Dermis blood vessel endothelial cell (primary cell): ENCODE measurements around the gene TMEM45B. TPM values are rescaled to one million over a fixed set of nuclear protein-coding genes. Genes with fewer than 3 reads are reported as not detected.
"Not testable (repeated sequence)": the region's sequence is repeated elsewhere in the genome, so short reads cannot be mapped to it uniquely, and the experiment has no call there.

Experiments used
- DNase-seq: peaks from one replicate; pipeline ENCODE4 v3.0.0; 2010
- total RNA-seq: library from RNA; depleted of rRNA; stranded (reverse); fragments of >200 nt; gene quantifications from 2 replicates; pipeline ENCODE4 v1.2.3, GENCODE V29; 2014

TMEM45B gene
- total RNA-seq, 1 donor from 2014 or later: 0.51 TPM

DNA sequence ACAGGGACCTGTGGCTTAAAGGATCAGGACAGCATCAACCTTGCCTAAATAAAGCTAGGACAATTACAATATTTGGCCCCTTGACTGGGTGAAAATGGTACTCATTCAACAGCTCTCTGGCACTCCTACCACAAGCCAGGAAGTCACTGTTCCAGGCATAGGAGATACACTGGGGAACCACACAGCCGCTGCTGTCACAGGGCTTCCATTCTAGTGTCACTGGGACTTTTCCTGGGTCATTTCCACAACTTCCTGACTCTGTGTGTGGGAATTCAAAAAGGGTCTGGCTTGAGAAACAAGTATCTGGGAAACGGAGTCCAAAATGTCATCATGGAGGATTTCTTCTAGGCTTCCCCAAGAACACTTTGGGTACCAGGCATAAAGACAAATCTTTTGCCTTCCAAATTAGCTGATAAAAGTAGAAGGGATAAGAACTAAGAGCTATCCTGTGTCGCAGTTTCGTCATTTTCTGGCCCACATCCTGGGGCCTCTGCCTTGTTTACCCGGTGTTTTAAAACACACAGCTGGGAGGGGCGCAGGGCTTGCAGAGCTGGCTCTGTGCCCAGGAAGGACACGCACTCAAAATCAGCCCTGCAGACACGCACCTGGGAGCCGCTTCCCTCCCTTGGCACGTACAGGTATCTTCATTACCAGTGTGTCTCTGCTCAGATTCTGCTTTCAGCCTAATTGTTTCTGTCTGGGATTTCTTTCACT lies 38.0 kb downstream of the TMEM45B start:
- DNase-seq: peak; percentile 55

DNA sequence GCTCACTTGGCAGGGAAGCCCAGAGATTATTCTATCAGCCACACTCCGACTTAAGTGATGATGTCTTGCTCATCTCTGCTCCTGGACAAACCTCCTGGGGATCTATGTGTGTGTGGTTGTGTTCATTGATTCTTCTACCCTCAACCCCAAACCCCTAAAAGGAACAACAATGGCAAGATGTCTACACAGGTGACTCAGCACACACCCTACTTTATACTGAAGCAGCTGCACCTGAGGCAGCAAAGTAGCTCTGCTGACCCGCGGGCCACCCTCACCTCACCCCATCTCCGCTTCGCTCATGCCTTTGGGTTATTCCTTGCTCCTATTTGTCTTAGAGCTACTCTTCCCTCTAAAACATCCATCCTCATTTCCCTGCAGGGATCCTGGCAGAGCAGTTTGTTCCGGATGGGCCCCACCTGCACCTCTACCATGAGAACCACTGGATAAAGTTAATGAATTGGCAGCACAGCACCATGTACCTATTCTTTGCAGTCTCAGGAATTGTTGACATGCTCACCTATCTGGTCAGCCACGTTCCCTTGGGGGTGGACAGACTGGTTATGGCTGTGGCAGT lies 38.7 kb downstream of the TMEM45B start:
- DNase-seq: no peak

- DNase-seq: no peak
These were observed 39.4 kb downstream of the TMEM45B start for GRCh38 chr11:129855086-129855485.

DNA sequence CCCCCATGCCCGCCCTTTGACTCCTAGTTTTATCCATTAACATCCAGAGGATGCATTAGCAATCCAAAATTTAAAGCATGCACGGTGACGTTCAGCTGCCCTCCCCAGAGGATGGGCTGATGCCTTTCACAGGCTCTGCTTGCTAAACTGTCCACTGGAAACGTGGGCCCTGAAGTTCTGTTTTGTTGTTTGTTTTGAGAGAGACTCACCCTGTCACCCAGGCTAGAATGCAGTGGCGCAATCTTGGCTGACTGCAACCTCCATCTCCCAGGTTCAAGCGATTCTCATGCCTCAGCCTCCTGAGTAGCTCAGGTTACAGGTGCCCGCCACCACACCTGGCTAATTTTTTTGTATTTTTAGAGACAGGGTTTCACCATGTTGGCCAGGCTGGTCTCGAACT lies 40.4 kb downstream of the TMEM45B start:
- no peak for DNase-seq

DNA sequence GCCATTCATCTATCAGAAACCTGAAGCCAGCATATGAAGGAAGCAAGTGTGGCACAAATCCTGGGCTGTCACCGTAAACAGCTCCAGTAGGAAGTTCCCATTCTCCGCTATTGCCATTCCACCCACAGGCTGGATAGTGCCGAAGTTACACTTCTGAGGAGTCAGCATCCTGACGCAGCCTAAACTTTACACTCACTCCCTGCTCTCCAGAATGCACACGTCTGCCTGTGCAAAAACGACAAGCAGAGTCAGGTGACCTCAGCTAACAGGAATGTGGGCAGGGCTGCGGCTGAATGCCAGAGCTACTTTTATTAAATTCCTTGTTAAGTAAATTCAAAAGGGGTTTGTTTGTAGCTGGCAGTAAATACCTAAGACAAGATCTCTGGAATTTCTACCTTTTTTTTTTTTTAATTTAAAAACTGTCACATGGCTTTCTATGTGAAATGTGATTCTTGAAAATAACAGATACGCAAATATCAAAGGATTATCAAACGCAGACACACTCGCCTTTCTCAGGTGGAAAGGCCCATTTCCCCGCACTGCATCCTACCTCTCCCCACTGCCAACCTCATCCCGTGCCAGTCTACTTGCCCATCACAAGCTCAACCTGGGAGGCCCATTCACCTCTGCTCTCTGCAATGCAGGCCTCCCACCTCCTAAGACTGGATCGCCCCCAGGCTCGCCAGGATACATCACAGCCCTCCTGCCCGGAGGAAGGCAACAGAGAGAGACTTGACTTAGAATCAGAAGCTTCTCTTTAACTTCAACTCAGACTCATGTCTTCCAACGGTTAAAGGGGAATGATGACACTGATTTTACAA lies 46.3 kb downstream of the TMEM45B start:
- peak; percentile 93 for DNase-seq

- DNase-seq: no peak
These were observed 49.2 kb downstream of the TMEM45B start for GRCh38 chr11:129864811-129865210.

DNA sequence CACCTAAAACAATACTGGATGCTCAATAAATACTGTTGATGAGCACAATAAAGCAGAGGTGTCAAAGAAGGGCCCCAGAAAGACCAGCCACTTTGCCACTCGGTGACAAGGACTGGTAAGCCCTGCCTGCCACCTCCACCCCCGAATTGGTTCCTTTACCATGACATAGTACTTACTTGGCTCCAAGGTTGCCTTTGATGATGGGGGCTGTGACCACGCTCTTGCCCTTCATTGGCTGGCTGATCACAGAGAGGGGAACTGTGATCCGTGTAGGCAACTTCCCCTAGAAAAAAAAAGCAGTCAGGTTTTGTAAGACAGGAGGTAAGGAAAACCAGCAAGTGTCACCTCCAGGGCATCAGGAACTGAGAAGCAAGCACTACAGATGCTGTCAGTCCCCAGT lies 50.1 kb downstream of the TMEM45B start:
- DNase-seq: no peak

GRCh38 chr11:129866311-129866710 lies 50.7 kb downstream of the TMEM45B start:
- DNase-seq: no peak

DNA sequence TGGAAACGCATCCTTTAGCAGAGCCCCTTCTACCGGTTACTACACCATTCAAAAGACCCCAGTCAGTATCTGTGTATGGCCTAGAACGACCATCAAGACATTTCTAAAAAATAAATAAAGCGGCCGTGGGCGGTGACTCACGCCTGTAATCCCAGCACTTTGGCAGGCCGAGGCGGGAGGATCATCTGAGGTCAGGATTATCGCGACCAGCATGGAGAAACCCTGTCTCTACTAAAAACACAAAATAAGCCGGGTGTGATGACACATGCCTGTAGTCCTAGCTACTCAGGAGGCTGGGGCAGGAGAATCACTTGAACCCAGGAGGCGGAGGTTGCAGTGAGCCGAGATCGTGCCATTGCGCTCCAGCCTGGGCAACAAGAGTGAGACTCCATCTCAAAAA lies 53.0 kb downstream of the TMEM45B start:
- not testable (repeated sequence) for DNase-seq

DNA sequence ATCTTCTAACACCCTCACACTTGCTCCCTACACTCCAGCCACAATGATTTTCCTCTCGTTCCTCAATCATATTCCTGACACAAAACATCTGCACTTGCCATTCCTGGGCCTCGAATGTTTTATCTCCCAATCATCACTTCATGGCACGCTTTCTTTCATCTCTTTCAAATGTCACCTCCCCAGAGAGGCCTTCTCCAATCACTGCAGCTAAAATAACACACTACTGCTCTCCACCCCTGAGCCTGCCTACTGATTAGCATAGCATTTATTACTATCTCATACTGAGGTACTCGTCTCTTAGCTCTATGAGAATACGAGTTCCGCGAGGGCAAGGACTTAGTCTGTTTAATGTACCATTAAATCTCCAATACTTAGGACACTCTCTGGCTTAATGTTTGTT lies 56.3 kb downstream of the TMEM45B start:
- no peak for DNase-seq

DNA sequence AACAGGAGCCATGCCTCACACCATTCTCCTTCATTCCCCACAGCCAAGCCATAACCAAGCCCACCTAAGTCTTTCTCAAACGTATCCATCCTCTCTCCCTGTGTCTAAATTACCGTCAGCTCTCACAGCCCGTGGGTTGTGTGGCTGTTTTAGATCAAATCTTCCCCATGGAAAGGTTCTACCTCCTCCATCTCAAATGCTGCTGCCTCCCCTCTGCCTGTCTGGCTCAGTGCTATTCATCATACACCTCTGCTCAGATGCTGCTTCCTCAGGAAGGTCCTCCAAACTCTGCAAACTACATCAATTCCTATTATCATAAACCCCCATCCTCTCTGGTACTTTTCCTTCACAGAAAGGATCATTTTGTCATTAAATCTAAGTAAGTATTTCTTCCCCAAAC lies 64.7 kb downstream of the TMEM45B start:
- DNase-seq: no peak

- peak; percentile 66 for DNase-seq
These were observed 66.0 kb downstream of the TMEM45B start for GRCh38 chr11:129881570-129882170.

DNA sequence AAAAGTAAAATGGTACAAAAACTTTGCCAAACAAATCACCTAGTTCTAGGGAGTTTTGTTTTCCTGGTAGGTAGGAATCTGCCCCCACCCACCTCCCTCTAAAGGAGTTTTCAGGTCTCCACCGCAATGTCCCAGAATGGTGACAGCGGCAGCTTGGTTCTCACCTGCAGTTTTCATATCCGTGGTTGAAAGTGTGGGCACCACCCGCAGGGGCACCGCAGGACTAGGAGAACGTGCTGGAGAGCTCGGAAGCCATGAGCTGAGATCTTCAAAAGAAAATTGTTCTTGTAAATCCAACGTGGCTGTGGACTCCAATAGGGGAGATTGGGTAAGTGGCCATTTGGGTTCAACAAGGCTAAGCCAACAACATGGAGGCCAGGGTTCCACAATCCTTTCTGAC lies 68.9 kb downstream of the TMEM45B start:
- no peak for DNase-seq

DNA sequence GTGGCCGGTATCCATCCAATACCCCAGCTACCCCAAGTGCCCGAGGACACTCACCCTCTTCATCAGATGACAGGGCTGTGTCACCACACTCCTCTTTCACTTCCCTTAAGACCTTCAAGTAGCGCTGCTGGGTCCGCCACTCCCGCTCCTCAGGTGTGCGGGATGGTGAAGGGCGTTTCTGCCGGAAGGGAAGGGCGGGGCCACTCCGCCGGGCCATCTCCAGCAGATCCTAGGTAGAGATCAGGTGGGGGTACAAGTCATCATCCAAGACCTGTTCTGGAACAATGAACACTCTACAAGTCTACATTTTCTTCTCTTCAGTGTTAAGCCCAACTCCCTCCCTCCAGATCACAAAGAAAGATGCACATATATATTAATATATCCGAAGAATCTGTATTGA lies 69.7 kb downstream of the TMEM45B start:
- no peak for DNase-seq

- no peak for DNase-seq
These were observed 72.8 kb downstream of the TMEM45B start for GRCh38 chr11:129888451-129888850.

GRCh38 chr11:129894278-129895125 lies 78.9 kb downstream of the TMEM45B start:
- DNase-seq: peak; percentile 18

DNA sequence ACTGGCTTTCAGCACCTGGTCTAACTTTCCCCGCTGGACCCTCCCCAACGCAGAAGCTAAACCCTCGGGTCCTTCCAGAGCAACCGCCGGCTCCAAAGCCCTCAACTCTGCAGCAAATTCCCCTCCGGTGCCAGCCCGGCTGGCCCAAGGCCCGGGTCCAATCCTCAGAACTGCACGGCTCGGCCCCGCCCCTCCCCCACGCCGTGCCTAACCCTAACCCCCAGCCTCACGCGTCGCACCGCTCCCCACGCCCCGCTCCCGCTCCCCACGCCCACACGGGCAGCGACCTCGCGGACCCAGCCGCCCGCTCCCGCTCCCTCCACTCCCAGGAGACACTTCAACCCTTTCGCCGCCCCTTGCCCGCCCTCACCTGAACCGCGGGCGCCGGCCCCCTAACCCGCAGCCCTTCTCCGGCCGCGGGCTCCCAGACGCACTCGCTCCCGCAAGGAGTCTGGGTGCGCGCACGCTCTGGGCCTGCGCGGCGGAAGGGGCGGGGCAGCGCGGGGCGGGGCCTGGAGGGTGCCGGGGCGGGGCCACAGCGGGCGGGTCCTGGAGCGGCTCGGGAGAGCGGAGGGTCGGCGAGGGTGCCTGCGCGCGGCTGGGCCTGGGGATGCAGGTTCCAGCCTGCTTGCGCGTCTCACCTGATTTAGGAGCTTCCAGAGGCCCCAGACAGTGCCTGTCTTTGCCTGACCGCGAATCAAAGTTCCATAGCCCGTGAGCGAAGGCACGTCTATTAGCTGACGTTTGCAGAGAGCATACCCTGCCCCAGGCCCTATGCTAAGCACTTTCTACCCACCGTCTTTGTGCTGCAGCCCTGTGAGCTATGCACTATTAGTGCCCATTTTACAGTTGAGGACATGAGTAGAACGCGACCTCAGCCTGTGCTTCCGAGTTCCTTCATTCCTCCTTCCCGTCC lies 79.7 kb downstream of the TMEM45B start, which contains the start of gene NFRKB:
NFRKB (minus strand) TSS at position 453 of the 916 bp plus-strand sequence. CDS start 2,729 bp downstream, outside the sequence.
- peak; percentile 83 for DNase-seq

GRCh38 chr11:129896062-129896461 lies 80.4 kb downstream of the TMEM45B start:
- peak; percentile 24 for DNase-seq

DNA sequence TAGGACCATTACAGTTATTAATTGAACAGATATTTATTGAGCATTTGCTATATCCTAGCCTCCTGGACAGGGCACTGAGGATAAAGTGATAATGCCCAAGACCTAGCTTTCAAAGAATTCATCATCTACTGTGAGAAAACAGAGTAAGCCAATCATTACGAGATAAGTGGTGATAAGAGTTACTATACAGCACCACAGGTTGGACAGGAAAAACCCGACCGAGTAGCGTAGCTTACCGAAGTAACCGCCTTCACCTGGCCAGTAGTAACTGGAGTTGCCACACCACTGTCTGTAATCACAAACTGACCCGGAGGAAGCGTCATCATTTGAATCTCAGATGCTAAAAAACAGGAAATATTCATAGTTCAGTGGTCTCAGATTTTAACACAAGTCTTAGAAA lies 89.8 kb downstream of the TMEM45B start:
- DNase-seq: no peak
